ENCODE results near the gene GLYATL2. TPM values are rescaled to one million over a fixed set of nuclear protein-coding genes. Genes with fewer than 3 reads are reported as not detected.

GLYATL2 gene
- total RNA-seq, 1 experiment from 2014 or later = 1.3 TPM

- no peaks in the 10 kb centered on the region for H3K36me3 Mint-ChIP-seq (ENCODE audit: insufficient read depth, unreplicated experiment)
- no peak for TF ChIP-seq CTCF (IDR thresholded peaks at IDR 0.05; ENCODE audit: unreplicated experiment)
- H3K9me3 Mint-ChIP-seq (ENCODE audit: low read depth, unreplicated experiment) = no peaks in the 10 kb centered on the region
- intact Hi-C loops (cut with micrococcal nuclease; ENCODE audit: unreplicated experiment) = no loop called here
- H3K27ac Mint-ChIP-seq (ENCODE audit: unreplicated experiment) = no peak overlapping the region
- BruUV-seq (replicated peaks) = no TSS peak
- no peaks in the 10 kb centered on the region for H3K4me1 Mint-ChIP-seq (ENCODE audit: low read depth, unreplicated experiment)
- H3K4me3 Mint-ChIP-seq (ENCODE audit: low read depth, unreplicated experiment) = no peak overlapping the region
- DNase-seq = no peak
- H3K27me3 Mint-ChIP-seq (ENCODE audit: unreplicated experiment) = peaks cover 31% of the 10 kb centered on the region
- CTCF ChIA-PET = interaction anchor here (0.6 kb wide), 1 partner anchor 10 kb away, joined by 3 read pairs; no protein-coding TSS in a partner anchor
Measured at GRCh38 chr11:58801974-58802545, 42.4 kb downstream of the GLYATL2 start.

GRCh38 chr11:58801302-58801701 is 43.2 kb downstream of the GLYATL2 start:
- Mint-ChIP-seq H3K9me3 (ENCODE audit: low read depth, unreplicated experiment) (no peaks in the 10 kb centered on the region), H3K27me3 (ENCODE audit: unreplicated experiment) (peaks cover 25% of the 10 kb centered on the region), H3K27ac (ENCODE audit: unreplicated experiment) (no peak overlapping the region), H3K4me1 (ENCODE audit: low read depth, unreplicated experiment) (peaks cover 5% of the 10 kb centered on the region), H3K4me3 (ENCODE audit: low read depth, unreplicated experiment) (no peak overlapping the region), H3K36me3 (ENCODE audit: insufficient read depth, unreplicated experiment) (peaks cover 3% of the 10 kb centered on the region)
- TF ChIP-seq CTCF (IDR thresholded peaks at IDR 0.05; ENCODE audit: unreplicated experiment) = no peak
- intact Hi-C loops (cut with micrococcal nuclease; ENCODE audit: unreplicated experiment) = no loop called here
- CTCF ChIA-PET = interaction anchor here (0.6 kb wide), 1 partner anchor 11 kb away, joined by 3 read pairs; no protein-coding TSS in a partner anchor
- no peak for DNase-seq
- no TSS peak for BruUV-seq (replicated peaks)

- BruUV-seq (replicated peaks) = no TSS peak
- no peak overlapping the region for H3K4me3 Mint-ChIP-seq (ENCODE audit: low read depth, unreplicated experiment)
- CTCF ChIA-PET = interaction anchor here (0.7 to 1.0 kb wide), 2 partner anchors 262 to 429 kb away, joined by 3 to 4 read pairs; no protein-coding TSS in a partner anchor
- H3K27ac Mint-ChIP-seq (ENCODE audit: unreplicated experiment) = no peak overlapping the region
- intact Hi-C loops (cut with micrococcal nuclease; ENCODE audit: unreplicated experiment) = no loop called here
- no peaks in the 10 kb centered on the region for H3K9me3 Mint-ChIP-seq (ENCODE audit: low read depth, unreplicated experiment)
- H3K36me3 Mint-ChIP-seq (ENCODE audit: insufficient read depth, unreplicated experiment) = peaks cover 4% of the 10 kb centered on the region
- DNase-seq = peak; percentile 28
- peaks cover 15% of the 10 kb centered on the region for H3K27me3 Mint-ChIP-seq (ENCODE audit: unreplicated experiment)
- TF ChIP-seq CTCF (IDR thresholded peaks at IDR 0.05; ENCODE audit: unreplicated experiment) = no peak
- H3K4me1 Mint-ChIP-seq (ENCODE audit: low read depth, unreplicated experiment) = peaks cover 9% of the 10 kb centered on the region
Measured at GRCh38 chr11:58796333-58796732, 48.2 kb downstream of the GLYATL2 start.

GRCh38 chr11:58788355-58789023 is 56.0 kb downstream of the GLYATL2 start:
- peak; percentile 70 for TF ChIP-seq CTCF (IDR thresholded peaks at IDR 0.05; ENCODE audit: unreplicated experiment)
- Mint-ChIP-seq H3K4me1 (ENCODE audit: low read depth, unreplicated experiment) (no peaks in the 10 kb centered on the region), H3K4me3 (ENCODE audit: low read depth, unreplicated experiment) (no peak overlapping the region), H3K9me3 (ENCODE audit: low read depth, unreplicated experiment) (no peaks in the 10 kb centered on the region), H3K27me3 (ENCODE audit: unreplicated experiment) (no peaks in the 10 kb centered on the region), H3K27ac (ENCODE audit: unreplicated experiment) (no peak overlapping the region), H3K36me3 (ENCODE audit: insufficient read depth, unreplicated experiment) (no peaks in the 10 kb centered on the region)
- peak; percentile 59 for DNase-seq
- no TSS peak for BruUV-seq (replicated peaks)
- CTCF ChIA-PET = interaction anchor here (0.6 to 1.6 kb wide), 5 partner anchors 112 to 220 kb away, joined by 3 to 5 read pairs (median 4); no protein-coding TSS in a partner anchor
- intact Hi-C loops (cut with micrococcal nuclease; ENCODE audit: unreplicated experiment) = loop anchor here (1.0 to 2.0 kb wide), 4 partner anchors 112 to 211 kb away; no protein-coding TSS in a partner anchor
